ENCODE results near the gene CCDC188.

CCDC188 gene

DNA sequence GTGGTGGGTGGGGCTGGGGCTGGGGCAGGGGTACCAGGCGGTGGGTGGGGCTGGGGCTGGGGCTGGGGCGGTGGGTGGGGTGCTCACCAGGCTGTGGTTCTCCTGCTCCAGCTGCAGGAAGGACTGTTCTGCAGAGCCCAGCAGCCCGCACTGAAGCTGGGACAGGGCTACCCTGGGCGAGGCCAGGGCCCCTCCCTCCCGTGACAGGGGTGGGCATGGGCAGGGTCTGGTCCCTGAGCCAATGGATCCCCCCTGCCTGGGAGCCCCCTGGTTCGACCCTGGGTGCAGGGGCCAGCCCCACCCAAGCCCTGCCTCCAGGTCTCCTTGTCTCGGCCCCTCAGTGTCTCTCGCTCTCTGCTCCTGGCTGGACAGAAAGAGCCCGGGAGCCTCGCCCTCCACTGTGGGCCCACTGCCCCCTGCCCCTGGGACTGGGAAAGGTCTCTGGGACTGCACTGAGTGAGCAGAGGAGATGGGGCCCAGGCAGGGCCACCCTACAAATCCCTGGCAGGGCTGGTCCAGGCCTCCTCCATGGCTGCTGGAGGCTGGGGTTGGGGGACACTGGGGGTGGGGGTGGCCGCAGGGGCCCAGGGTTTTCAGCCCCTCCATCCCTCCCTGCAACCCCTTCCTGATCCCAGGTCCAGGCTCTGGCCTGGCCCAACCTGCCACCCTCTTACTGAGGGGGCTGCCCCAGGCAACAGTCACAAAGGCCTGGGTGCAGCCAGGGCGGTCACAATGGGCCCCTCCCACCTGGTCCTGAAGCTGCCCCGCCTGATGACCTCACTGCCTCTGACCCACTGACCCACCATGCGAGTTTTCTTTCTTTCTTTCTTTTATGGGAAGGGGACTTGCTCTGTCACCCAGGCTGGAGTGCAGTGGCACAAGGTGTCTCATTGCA lies at the start of gene CCDC188:
TSS of gene CCDC188 (minus strand) at position 675 of the 895 bp plus-strand sequence. CDS start at position 606, 69 bp downstream.
- no peak for DNase-seq

DNA sequence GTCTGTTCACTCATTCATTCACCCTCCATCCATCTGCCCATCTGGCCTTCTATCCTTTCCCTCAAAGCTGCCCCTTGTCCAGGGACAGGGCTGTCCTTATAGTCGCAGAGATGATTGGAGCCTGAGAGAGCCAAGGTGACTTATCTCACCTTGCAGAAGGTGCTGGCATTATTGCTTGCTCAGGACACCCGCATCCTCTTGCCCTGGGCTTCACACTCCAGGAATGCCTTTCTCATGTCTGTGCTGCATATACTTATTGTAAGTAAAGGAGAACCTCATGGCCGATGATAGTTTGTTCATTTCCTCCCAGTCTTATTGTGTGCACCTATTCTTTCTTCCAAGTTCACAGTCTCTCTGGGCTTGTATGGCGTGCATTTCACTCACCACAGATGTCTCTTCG lies 49.1 kb upstream of the CCDC188 start:
- no peak for DNase-seq

DNA sequence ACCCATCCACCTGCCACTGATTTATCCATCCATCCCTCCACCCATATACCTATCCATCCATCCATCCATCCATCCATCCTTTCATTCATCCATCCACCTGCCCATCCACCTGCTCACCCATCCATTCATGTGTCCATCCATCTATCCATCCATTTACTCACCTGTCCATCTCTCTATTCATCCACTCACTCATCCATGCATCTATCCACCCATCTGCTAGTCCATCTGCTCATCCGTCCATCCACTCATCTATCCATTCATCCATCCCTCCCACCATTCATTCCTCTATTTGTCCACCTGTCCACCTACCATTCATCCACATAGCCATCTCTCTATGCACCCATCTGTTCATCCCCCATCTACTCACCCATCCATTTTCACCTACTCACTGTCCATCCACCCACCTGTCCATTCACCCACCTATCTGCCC lies 48.6 kb upstream of the CCDC188 start:
- DNase-seq: no peak

DNA sequence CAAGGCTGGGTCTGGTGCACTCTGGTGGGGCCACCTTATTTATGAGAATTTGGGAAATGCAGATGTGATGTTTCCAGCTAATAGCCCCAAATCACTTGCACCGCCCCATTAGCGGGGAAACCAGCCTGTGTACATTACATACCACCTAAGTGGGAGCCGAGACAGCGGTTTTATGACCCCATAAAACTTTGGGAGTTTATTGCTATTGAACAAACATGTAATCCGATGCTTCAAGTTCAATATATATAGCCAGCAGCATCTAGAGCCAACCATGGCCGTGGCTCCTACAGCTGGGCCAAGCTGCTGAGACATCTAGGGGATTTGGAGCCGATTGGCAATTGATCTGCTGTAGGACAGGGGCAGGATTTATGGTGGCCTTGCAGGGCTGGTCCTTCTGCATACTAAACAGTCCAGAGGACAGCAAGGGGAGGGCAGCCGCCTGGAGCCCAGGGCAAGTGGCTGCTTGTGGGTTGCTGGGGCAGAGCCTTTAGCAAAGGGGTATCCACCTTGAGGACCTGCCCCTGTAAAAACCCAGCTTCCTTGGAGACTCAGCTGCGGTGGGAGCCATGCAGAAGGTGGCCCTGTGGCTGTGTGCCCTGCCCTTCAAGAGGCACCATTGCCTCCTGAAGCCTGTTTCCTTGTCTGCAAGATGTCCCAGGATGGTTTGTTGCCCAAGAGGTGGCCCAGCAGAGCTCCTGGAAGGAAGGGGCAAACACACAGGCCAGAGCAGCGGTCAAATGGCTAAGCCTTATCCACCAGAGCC lies 47.9 kb upstream of the CCDC188 start:
- no peak for DNase-seq

DNA sequence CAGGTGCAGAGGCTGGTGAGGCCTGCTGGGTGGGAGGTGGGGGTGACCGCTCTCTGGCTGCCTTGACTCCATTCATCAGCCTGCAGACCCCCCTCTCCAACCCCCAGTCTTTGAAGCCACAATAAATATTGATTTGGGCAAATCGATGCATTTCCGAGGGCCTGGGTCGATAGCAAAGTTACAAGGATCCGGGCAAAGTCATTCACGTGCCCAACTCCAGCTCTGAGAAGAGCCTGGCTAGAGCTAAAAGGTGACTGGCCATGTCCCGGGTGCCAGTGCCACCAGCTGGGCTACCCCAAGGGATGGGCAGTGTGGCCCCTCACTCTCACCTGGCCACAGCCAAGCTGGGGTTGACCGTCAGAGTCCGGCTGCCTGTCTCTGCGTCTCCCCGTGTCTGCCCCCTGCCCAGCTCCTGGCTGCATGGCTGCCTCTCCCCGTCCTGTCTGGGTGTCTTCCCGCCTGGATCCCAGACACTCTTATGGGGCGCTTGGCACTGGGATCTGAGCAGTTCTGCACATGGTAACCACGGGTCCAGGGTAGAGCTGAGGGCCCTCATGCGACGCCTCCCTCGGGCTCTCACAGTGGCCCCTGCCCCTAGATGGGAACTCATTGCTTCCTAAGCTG lies 46.7 kb upstream of the CCDC188 start:
- no peak for DNase-seq

DNA sequence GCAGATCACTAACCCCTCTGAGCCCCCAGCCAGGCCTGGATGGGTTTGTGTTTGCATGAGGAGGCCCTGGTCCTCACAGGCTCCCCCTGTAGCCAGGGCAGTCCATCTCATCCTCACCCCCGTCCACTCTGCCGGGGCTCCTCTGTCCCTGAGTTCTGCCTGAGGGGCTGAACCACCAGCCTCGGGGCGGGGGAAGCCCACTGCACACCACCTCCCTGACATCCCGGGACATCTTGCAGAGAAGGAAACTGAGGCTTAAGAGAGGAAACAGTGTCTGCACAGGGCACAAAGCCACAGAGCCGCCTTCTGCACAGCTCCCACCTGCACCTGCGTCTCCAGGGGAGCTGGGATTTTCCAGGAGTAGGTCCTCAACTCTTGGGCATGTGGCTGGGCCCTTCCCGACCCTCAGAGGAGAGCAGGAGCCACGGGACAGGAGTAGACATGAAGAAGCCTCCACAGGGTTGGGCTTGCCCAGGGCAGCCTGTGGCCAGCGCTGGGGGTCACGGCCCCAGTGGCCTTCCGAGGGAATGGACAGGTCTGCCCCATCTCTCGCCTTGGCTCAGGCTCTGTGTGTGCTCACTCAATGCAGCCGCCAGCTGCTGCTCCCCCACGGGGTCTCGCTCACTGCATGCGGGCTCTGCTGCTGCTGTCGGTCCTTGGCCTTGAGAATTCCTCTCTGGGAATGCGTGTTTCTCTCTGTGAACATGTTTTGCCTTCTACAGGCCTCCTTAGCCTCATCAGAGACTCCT lies 45.4 kb upstream of the CCDC188 start:
- DNase-seq: no peak

DNA sequence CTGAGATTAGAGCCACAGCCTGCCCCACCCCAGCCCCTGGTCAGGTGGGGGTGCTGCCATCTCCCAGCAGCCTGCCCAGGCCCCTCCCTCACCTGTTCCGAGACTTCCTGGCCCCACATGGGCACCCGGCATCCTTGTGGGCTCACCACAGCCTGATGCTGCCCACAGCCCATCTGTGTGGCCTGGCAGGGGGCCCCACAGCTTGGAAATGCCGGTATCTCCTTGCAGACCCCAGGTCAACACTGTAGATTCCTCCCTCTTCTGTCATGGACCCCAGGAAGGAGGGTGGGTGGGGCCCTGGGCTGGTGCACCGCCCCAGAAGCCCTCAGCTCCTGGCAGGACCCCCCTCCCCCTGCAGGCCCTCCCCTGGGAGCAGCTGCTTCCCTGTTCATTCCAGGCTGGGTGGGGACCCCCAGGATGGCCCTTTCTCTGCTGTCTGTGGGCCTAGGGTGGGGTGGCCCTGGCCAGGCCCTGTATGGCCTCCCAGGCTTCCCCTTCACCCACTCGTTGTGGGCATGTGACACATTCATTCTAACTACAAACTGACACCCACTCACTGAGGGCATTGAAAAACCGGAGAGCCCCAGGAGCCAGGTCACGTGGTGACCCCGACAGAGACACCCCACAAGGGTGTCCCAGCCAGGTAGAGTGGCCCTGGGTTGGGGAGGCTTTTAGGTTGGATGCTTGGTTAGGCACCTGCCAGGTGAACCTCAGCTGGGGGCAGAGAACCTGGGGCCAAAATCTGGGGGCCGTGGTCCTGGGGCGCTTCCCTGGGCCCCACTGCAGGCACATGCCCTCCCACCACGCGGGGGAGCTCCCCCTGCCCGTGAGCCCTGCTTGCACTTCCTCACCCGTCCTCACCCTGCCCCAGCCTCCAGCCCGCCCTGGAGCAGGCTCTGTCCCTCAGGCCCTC lies 44.1 kb upstream of the CCDC188 start:
- no peak for DNase-seq

DNA sequence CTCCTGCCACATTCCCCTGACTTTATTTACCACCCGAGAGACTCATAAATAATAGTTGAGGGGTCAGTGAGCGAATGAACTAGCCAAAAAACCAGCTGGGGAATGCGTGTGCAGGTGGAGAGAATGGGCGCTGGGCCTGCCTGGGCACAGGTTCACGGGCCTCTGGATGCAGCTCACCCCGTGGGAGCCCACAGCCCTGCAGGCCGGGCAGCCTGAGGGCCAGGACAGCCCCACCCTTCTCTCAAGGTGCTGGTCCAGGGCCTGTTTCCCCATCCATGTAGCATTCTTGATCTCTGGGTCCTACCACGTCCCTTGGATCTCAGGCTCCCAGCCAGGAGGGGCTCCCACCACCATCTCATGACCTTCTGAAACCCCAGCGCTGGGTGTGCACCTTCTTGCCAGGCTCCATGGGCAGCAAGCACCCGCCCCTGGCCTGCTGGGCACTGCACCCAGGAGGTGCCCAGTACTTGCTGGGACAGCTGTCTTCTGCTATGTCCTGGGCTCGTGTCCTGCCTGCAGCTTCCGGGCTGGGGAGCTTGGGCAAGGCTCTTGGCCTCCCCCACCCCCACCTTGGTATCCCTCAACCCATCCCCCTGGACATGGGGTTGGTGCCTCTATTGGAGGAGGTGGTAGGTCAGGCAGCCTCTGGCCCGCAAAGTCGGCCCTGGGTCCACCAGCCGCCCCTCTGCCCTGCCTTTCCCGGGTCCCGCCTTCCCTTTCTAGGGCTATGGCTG lies 43.1 kb upstream of the CCDC188 start:
- no peak for DNase-seq

DNA sequence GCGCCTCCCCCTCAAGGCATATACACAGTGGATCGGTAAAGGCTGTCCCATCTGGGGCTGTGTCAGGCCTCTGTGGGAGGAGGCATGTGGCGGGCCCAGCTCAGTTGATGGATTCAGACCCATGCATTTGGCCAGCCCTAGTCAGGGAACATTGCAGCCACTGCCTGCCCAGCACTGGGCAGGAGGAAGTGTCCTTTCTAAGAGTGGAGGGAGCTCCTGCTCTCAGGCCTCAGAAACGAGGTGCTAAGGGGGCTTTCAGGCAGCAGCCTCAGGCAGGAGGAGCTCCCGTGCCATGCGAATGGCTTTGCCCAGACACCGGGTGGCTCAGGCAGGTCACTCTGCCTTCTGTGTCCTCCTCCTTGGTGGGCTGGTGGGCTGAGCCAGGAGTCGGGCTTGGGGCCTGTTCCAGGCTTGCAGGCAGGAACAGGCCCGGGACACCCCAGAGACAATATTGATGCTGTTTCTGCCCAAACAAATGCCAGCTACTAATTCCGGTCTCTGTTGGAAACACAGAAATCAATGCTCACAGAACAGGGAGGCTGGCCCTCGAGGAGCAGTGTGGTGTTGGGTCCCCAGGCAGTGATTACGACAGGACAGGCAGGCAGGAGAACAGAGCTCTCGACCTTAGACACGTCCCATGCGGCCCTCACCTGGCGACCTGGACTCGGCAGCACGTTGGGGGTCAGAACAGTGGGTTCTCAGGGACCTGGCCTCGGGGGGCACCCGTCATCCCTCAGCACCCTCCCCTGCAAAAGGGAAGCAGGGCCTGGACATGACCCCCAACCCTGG lies 42.3 kb upstream of the CCDC188 start:
- DNase-seq: no peak

DNA sequence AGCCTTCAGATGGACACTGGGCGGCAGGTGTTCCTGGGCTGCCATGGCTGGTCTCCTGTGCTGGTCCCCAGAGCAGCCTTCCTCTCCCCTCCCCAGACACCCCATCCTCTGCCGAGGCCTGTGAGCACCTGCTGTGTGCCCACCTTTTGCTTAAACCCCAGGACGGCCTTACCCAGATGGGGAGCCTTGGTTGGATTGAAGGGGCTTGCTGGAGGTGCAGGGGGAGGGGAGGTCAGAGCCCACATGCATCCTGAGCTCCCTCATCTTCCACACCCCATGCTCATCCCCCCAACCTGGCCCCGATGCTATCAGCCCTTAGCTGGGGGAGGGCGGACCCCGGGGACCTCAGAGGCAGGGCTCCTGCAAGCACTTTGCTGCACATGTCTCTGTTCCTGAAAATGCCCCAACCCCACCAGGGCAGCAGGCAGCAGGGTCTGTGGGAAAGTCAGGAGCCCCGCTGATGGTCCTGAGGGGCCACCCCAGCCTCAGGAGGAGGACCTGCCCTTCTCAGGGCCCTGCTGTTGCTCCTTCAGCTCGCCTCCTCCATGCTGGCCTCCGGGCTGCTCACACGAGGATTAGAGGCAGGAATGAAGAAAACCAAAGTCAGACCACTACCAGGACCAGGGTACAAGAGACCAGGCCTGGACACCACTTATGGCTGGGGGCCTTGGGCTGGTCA lies 41.6 kb upstream of the CCDC188 start:
- no peak for DNase-seq

DNA sequence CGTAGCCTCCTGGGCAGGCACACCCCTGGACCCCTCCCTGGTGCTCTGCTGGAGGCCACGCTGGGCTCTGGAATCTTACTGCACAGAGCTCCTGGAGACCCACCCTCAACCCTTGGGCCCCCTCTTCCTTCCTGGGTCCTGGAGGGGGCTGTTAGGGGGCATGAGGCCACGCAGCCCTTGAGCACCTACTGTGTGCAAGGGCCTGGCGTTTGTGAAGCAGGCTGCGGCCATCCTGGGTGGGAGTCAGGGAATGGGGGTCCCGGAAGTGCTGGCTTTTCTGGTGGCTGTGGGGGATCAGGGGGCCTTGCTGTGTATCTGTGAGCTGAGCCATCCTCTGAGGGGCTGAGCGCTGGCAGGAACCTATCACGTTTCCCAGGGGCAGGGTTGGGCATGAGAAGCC lies 40.9 kb upstream of the CCDC188 start:
- DNase-seq: no peak

DNA sequence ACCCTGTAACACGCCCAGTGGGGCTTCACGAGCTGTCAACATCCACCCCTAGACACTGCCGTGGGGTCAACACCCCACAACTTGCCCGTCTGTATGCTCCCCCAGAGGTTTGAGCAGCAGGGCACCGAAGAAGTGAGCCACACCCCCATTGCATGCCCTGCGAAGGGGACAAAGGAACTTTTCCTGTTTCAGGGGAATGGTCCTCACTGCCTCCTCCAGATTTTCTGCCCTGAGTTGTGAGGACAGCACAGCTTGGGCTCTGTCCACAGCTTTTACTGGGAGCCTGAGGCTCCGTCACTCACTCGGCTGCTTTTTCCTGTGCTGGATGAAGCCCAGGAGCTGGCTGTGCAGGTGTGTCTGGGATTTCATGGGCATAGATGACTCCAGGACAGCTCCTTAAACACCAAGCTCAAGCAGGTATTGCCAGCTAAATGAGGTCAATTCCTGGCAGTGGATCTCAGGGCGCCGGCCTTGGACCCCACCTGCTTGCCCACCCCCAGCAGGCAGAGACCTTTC lies 40.2 kb upstream of the CCDC188 start:
- DNase-seq: no peak

DNA sequence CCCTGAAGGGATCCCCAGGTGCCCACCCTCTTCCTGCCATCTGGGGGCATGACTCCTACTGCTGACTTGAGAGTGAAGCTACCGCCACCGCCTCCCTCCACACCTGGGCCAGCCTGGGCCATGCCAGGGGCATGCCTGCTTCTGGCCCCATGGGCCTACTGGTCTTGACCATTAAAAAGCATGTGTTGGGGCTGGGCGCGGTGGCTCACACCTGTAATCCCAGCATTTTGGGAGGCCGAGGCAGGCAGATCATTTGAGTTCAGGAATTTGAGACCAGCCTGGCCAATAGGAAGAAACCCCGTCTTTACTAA lies 37.7 kb upstream of the CCDC188 start:
- DNase-seq: no peak

DNA sequence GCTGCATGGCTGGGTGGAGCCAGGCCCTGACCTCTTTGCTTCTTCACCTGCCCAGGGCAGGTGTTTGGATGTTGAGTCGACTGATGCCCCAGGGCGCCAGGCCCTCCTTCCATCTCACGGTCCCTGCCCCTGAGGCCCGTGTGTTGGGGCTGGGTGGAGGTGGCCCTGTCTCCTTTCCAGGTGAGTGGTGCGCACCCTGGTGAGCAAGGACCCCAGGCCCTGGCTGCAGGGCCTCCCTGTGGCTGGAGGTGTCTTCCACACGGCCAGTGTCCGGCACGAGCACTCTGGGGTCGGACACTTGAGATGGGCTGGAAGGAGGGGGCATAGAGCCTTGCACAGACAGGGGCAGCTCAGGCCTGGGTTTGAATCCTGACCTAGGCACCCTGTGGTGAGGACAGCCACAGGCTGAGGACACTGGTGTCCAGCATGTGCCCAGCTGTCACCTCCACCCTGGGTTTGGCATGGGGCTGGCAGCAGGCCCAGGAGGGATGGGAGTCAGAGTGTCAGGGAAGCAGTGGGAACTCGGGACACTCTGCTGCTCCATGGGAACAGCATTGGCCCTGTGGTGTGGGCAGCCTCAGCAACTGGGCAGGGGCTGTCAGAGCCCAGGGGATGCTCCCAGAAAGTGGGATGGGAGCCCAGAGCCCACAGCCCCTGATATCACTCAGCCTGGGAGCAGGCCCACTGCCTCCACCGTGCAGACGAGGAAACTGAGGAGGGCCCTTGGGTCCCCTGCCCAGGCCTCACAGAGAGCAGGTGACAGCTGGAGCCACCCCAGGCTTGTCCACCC lies 37.1 kb upstream of the CCDC188 start:
- DNase-seq: no peak

DNA sequence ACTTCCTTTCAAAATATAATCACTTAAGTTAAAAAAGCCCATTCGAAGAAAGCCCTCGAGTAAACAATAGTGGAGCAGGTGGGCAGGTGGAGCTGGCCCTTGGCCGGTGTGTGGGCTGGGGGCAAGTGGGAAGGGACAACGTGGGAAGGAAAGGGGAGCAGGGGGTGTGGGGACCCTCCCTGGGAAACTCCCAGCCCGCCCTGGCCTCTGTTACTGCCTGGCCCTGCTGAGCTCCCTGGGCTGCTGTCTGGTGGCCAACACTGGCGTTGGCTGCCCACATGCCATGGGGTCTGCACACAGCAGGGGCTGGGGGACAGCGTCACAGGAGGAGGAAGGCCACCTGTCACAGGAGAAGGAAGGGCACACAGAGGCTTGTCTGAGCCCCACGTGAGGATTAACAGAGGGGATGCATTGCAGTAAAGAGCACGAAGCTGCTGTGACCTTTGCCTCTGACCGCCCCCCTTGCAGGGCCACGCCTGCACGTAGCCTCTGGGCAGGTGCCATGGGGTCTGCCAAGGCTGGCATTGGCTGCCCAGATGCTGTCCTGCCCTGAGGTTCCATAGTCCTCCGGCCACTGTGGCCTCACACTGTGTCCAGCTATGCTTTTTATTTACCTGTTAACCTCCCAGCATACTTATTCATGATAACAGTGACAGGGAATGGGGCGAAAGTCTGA lies 36.2 kb upstream of the CCDC188 start:
- DNase-seq: no peak

DNA sequence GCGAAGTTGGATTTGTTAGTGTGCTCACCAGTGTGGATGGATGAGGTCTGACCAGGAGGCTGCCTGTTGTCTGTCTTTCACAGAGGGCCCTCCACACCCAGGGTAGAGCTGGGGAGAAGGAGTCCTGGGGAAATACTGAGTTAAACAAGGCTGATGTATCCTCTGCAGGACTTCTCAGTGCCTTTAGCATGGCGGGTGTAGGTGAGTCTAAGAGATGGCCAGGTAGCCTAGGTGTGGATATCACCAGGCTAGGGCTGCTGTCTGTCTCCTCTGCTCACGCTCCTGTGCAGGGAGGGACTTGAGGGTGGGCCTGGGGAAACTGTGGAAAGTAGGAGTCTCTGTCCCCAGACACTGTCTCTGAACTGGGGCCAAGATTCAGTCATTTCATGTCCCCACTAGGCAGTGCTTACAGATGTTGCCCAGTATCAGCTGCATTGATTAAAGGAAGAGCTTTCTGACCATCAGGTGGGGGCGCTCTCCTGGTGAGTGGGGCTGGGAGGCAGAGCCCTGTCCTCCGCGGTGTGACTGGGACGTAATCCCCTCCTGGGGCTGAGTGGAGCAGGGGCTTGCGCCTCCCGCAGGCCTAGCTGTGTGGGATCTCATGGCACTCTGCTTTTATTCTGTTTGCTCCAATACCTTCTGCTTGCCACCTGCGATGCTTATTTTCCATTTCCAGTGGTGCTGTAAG lies 35.5 kb upstream of the CCDC188 start:
- no peak for DNase-seq

DNA sequence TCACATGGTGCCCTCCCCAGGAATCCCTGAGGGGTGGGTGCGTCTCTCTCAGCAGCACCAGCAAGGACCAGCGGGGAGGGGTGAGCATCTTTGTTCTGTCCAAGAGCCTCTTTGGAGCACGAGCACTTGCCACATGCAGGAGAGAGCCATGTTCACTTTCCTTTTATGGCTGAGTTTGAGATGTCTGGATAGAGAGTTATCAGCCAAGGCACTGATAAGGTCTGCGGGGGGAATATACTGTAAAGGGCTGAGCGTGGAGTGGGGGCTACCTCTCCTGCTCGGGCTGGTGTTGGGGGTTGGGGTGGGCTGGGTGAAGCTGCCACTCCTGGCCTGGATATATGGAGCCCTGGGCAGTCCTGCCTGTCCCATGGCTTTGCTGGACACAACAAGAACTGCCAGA lies 34.9 kb upstream of the CCDC188 start:
- DNase-seq: no peak
